RWPE2 (cell line): Measurements from ENCODE around the gene PDE6B.

Experiments
- ATAC-seq: fragments of 200-7000 bp; cut with Tn5 transposase; 3 replicates; pipeline ENCODE4 v1.9.1; 2021; ENCODE audit warnings: low read depth
- DNase-seq: peaks from one replicate; pipeline ENCODE4 v3.0.0-alpha.2; 2020; ENCODE audit warnings: low spot score
- H3K27ac ChIP-seq: fragments of 450-650 bp; 2 replicates; pipeline ENCODE4 v1.5.1; 2017; ENCODE audit warnings: mild to moderate bottlenecking; ENCODE audit not compliant: poor library complexity, severe bottlenecking
- H3K27me3 ChIP-seq: fragments of 250-450 bp; sonication (Bioruptor Pico); 2 replicates; pipeline ENCODE4 v1.5.1; 2021; ENCODE audit warnings: mild to moderate bottlenecking, moderate library complexity; ENCODE audit not compliant: insufficient read depth, poor library complexity, severe bottlenecking
- H3K36me3 ChIP-seq: fragments of 250-450 bp; sonication (Bioruptor Pico); 2 replicates; pipeline ENCODE4 v1.5.1; 2020; ENCODE audit warnings: low read depth, mild to moderate bottlenecking, moderate library complexity
- H3K4me1 ChIP-seq: fragments of 250-450 bp; sonication (Bioruptor Pico); 2 replicates; pipeline ENCODE4 v1.5.1; 2021; ENCODE audit warnings: mild to moderate bottlenecking, moderate library complexity; ENCODE audit not compliant: insufficient read depth, poor library complexity, severe bottlenecking
- H3K4me3 ChIP-seq: fragments of 250-450 bp; sonication (Bioruptor Pico); 2 replicates; pipeline ENCODE4 v1.5.1; 2021; ENCODE audit warnings: mild to moderate bottlenecking, moderate library complexity; ENCODE audit not compliant: severe bottlenecking
- H3K9me3 ChIP-seq: fragments of 250-450 bp; sonication (Bioruptor Pico); 2 replicates; pipeline ENCODE4 v1.5.1; 2021; ENCODE audit warnings: mild to moderate bottlenecking, moderate library complexity; ENCODE audit not compliant: severe bottlenecking
- TF ChIP-seq, protein P1 (sequence below): fragments of 450-650 bp; IDR thresholded peaks from one replicate; pipeline ENCODE4 v1.5.1; 2017; ENCODE audit warnings: mild to moderate bottlenecking, moderate library complexity; ENCODE audit not compliant: poor library complexity, severe bottlenecking

The PDE6B gene

DNA sequence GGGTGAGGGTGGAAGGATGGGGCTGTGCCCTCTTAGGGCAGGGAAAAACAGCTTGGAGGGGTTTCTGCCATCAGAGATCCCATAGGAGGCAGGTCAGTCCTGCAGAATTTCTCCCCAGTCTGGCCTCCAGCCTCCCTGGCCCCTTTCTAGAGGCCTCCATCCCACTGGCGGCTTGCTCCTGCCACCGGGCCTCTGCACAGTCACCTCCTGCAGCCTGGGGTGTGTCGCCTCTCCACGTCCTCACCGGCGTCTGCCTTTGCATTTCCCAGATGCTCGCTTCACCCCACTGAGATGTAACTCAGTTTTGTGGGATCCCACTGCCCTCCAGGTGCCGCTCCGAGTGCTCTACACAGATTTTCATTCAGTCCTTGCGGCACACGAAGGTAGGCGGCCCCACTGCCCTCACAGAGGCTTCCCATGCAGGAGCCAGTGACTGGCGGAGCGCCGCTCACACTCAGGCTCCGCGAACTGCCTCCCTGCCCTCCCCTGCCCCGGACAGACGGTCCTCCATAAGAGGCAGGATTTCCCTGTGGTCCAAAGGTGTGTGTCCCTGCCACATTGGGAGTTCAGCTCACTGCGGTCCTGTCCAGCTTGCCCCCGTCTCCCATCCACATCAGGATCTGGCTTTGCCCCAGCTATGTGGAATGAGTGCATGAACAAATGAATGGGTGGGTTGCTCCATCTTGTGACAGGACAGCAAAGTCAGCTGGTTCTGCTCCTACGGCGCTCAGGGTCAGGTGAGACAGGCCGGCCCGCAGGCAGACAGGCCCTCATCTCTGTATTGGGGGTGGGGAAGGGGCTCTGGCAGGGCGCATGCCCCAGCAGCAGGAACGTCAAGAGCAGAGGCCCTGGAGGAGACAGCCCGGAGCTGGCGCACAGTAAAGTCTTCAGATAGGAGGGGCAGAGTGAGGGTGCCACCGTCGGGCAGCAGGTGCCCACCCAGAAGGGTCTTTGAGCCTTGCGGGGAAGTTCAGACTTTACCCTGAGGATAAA, 46.6 kb upstream of the PDE6B start:
- no peaks in the 10 kb centered on the region for H3K9me3 ChIP-seq
- ATAC-seq, result no peak
- H3K27ac ChIP-seq, result no peak overlapping the region
- no peaks in the 10 kb centered on the region for H3K36me3 ChIP-seq
- H3K4me3 ChIP-seq, result no peak overlapping the region
- TF ChIP-seq, protein P1, sequence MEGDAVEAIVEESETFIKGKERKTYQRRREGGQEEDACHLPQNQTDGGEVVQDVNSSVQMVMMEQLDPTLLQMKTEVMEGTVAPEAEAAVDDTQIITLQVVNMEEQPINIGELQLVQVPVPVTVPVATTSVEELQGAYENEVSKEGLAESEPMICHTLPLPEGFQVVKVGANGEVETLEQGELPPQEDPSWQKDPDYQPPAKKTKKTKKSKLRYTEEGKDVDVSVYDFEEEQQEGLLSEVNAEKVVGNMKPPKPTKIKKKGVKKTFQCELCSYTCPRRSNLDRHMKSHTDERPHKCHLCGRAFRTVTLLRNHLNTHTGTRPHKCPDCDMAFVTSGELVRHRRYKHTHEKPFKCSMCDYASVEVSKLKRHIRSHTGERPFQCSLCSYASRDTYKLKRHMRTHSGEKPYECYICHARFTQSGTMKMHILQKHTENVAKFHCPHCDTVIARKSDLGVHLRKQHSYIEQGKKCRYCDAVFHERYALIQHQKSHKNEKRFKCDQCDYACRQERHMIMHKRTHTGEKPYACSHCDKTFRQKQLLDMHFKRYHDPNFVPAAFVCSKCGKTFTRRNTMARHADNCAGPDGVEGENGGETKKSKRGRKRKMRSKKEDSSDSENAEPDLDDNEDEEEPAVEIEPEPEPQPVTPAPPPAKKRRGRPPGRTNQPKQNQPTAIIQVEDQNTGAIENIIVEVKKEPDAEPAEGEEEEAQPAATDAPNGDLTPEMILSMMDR, result no peak
- peaks cover 69% of the 10 kb centered on the region for H3K27me3 ChIP-seq
- no peak for DNase-seq
- H3K4me1 ChIP-seq, result no peaks in the 10 kb centered on the region

DNA sequence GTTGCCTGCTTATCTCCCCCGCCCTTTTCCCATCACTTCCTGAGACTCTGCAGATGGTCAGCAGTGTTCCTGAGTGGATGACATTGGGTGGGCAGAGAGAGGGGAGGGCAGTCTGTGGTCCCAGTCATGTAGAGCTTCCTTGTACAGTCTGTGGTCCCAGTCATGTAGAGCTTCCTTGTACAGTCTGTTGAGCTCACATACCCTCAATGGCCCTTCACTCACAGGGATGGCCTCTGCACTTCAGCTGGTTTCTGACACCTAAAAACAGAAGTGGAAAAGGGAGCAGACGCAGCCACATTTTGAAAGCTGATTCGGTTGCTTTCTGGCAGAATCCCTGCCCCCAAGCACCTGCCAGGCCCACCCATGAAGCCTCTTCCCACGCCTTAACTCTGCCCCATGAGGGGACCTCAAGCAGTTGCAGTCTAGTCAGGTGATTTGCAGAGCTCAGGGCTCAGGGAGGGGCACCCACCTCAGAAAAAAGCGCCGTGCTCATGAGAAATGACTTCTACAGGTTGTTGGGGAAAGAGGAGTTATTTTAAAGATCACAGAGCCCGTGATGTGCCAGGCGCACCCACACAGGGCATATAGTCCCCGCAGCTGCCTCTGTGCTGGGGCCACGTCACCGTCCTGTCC, 45.7 kb upstream of the PDE6B start:
- no peak overlapping the region for H3K4me3 ChIP-seq
- no peak for ATAC-seq
- H3K27me3 ChIP-seq, result peaks cover 59% of the 10 kb centered on the region
- TF ChIP-seq, protein P1, result no peak
- no peaks in the 10 kb centered on the region for H3K4me1 ChIP-seq
- no peaks in the 10 kb centered on the region for H3K9me3 ChIP-seq
- no peak for DNase-seq
- H3K27ac ChIP-seq, result no peak overlapping the region
- no peaks in the 10 kb centered on the region for H3K36me3 ChIP-seq

DNA sequence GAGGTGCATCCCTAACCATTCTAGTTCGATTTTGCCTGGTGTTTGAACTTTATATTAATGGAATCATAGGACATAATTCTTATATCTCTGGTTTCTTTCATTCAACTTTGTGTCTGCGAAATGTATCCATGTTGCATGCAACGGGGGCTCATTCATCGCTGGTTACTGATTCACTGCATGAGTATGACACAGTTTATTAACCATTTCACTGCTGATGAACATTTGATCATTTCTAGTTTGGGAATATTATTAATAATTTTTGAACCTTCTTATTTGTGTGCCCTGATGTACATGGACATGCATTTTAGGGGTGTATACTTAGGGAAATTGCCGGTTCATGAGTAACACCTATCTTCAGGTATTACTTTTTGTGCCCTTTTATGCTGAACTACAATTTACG, 44.2 kb upstream of the PDE6B start:
- no peak for ATAC-seq
- no peak for DNase-seq
- TF ChIP-seq, protein P1, result no peak
- Histone ChIP-seq H3K27ac (no peak overlapping the region), H3K4me1 (no peaks in the 10 kb centered on the region), H3K27me3 (peaks cover 57% of the 10 kb centered on the region), H3K9me3 (no peaks in the 10 kb centered on the region), H3K4me3 (no peak overlapping the region), H3K36me3 (no peaks in the 10 kb centered on the region)

DNA sequence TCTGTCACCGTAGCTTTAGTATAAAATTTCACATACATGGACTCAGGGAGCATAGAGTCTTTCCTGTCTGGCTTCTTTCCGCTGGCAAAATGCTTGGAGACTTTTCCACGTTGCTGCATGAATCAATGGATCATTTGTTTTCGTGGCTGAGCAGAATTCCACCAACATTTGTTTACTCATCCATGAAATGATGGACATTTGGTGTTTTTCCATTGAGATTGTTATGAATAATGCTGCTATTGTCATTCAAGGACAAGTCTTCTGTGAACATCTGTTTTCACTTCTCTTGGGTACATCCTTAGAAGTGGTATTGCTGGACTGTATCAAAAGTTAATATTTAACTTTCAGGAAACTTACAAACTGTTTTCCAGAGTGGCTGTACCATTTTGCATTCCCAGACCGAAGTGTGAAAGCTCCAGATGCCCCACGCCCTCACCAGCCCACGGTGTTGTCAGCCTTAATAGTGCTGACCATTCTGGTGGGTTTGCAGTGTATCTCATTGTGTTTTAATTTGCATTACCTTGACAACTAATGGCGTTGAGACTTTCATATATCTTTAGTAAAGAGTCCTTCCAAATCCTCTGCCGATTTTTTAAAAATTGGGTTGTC, 43.5 kb upstream of the PDE6B start:
- Histone ChIP-seq H3K36me3 (no peaks in the 10 kb centered on the region), H3K4me3 (no peak overlapping the region), H3K9me3 (no peaks in the 10 kb centered on the region), H3K27ac (no peak overlapping the region), H3K4me1 (no peaks in the 10 kb centered on the region), H3K27me3 (peaks cover 53% of the 10 kb centered on the region)
- TF ChIP-seq, protein P1, result no peak
- no peak for ATAC-seq
- DNase-seq, result no peak
